Activated CD4-positive, alpha-beta T cell treated with anti-CD3 and anti-CD28 coated beads, Interleukin-2, amount 50 U/mL, for 1 hour (primary cell): Measurements from ENCODE around the gene NUDC.
"Not testable (repeated sequence)": the region's sequence is repeated elsewhere in the genome, so short reads cannot be mapped to it uniquely, and the experiment has no call there.

ENCODE experiments used
- DNase-seq: peaks from one replicate; pipeline ENCODE4 v3.0.0-alpha.2; 2020

Gene NUDC

GRCh38 chr1:26912147-26912490, 9.4 kb upstream of the NUDC start:
- no peak for DNase-seq

- no peak for DNase-seq
These were observed 8.2 kb upstream of the NUDC start for GRCh38 chr1:26913389-26913753.

- DNase-seq: no peak
These were observed 7.6 kb upstream of the NUDC start, which contains the start of gene NR0B2 for GRCh38 chr1:26913754-26914619. Gene NR0B2 (minus strand): TSS chr1:26913975. CDS start chr1:26913940, 35 bp downstream.

- no peak for DNase-seq
These were observed 6.2 kb upstream of the NUDC start for GRCh38 chr1:26915204-26915842.

GRCh38 chr1:26921126-26921539, 410 bp upstream of the NUDC start:
- DNase-seq: no peak

- DNase-seq: no peak
These were observed 837 bp downstream of the NUDC start for GRCh38 chr1:26922431-26922729.

GRCh38 chr1:26922901-26923300, 1.4 kb downstream of the NUDC start:
- no peak for DNase-seq

GRCh38 chr1:26923711-26924110, 2.2 kb downstream of the NUDC start:
- no peak for DNase-seq

GRCh38 chr1:26932531-26932930, 11.0 kb downstream of the NUDC start:
- no peak for DNase-seq

- no peak for DNase-seq
These were observed 15.3 kb downstream of the NUDC start for GRCh38 chr1:26936823-26937222.

- DNase-seq: no peak
These were observed 16.6 kb downstream of the NUDC start for GRCh38 chr1:26938004-26938658.

GRCh38 chr1:26938659-26939025, 17.1 kb downstream of the NUDC start:
- no peak for DNase-seq

GRCh38 chr1:26941311-26941710, 19.8 kb downstream of the NUDC start:
- DNase-seq: no peak

GRCh38 chr1:26942656-26943055, 21.1 kb downstream of the NUDC start:
- DNase-seq: no peak

GRCh38 chr1:26945138-26945537, 23.6 kb downstream of the NUDC start:
- no peak for DNase-seq

GRCh38 chr1:26945728-26946127, 24.2 kb downstream of the NUDC start:
- no peak for DNase-seq

- DNase-seq: no peak
These were observed 24.7 kb downstream of the NUDC start for GRCh38 chr1:26946270-26946669.

- not testable (repeated sequence) for DNase-seq
These were observed 27.1 kb downstream of the NUDC start for GRCh38 chr1:26948725-26949057.

GRCh38 chr1:26949266-26949925, 27.9 kb downstream of the NUDC start:
- DNase-seq: no peak

GRCh38 chr1:26949926-26950319, 28.4 kb downstream of the NUDC start:
- DNase-seq: no peak

GRCh38 chr1:26950602-26951001, 29.1 kb downstream of the NUDC start:
- no peak for DNase-seq

- DNase-seq: no peak
These were observed 29.7 kb downstream of the NUDC start for GRCh38 chr1:26951216-26951615.

GRCh38 chr1:26951821-26952497, 30.4 kb downstream of the NUDC start:
- DNase-seq: no peak
